Measurements from ENCODE around the gene TBC1D3B.
"Not testable (repeated sequence)": the region's sequence is repeated elsewhere in the genome, so short reads cannot be mapped to it uniquely, and the experiment has no call there.

The TBC1D3B gene

DNA sequence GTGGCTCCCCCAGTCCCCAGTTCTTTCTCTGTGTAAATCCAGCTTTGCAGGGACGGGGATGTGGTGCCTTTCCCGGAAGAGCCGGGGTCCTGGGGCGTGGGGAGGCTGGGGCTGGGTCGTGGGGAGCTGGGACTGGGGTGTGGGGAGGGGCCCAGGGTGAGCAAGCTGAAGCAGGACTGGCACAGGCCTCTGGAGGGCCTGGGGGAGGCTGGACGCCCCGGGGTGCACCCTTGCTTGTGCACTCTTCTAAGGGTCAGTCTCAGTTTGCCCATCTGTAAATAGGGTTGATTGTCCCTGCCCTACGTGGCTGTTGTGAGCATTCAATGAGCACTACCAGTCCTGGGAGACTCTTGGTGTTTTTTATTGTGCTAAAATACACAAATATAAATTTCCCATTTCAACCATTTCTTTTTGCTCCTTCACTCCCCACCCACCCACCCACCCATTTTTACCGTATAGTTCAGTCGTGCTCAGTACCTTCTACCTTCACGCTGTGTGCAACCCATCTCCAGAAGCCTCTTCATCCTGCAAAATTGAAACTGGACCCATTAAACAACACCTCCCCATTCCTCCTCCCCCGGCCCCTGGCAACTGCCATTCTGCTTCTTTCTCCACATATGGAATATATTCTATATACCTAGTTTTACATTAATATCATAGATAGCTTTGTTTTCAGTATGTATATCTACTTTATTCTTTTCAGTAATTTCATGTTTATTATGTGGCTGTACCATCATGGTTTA, 7.8 kb upstream of the TBC1D3B start:
- no peaks in the 10 kb centered on the region for H3K27me3 ChIP-seq (ENCODE audit: insufficient read depth, low read length, poor library complexity)
- H3K36me3 ChIP-seq (ENCODE audit: insufficient read depth, low read length) = no peaks in the 10 kb centered on the region
- no peak overlapping the region for H3K4me2 ChIP-seq (ENCODE audit: insufficient read depth, low read length)
- H3K4me3 ChIP-seq (ENCODE audit: low read depth in 1 of 2, low read length in 2 of 2) = no peak overlapping the region
- H3K9me3 ChIP-seq (ENCODE audit: insufficient read depth, low read length, severe bottlenecking) = no peaks in the 10 kb centered on the region
- H3K4me1 ChIP-seq (ENCODE audit: insufficient read depth, low read length) = peaks cover 33% of the 10 kb centered on the region
- no peaks in the 10 kb centered on the region for H3K79me2 ChIP-seq (ENCODE audit: insufficient read depth, low read length)
- no peak for DNase-seq
- TF ChIP-seq EZH2 (IDR thresholded peaks at IDR 0.05; ENCODE audit: borderline replicate concordance, low read depth, low read length, severe bottlenecking) (no peak), CTCF (IDR thresholded peaks at IDR 0.05; ENCODE audit: borderline replicate concordance, extremely low read depth, low read length, poor library complexity, severe bottlenecking) (no peak)
- H2AFZ ChIP-seq (ENCODE audit: low read depth, low read length) = no peak overlapping the region
- no peak overlapping the region for H3K9ac ChIP-seq (ENCODE audit: low read depth, low read length)
- no peak for ATAC-seq (ENCODE audit: insufficient read depth, low read depth)
- peak overlapping the region; percentile 61 for H3K27ac ChIP-seq (ENCODE audit: low read length)
- H4K20me1 ChIP-seq (ENCODE audit: insufficient read depth, low read length) = no peaks in the 10 kb centered on the region

- H3K4me2 ChIP-seq (ENCODE audit: insufficient read depth, low read length) = no peak overlapping the region
- no peaks in the 10 kb centered on the region for H3K9me3 ChIP-seq (ENCODE audit: insufficient read depth, low read length, severe bottlenecking)
- TF ChIP-seq CTCF (IDR thresholded peaks at IDR 0.05; ENCODE audit: borderline replicate concordance, extremely low read depth, low read length, poor library complexity, severe bottlenecking) (no peak), EZH2 (IDR thresholded peaks at IDR 0.05; ENCODE audit: borderline replicate concordance, low read depth, low read length, severe bottlenecking) (no peak)
- ATAC-seq (ENCODE audit: insufficient read depth, low read depth) (no peak), DNase-seq (no peak)
- no peaks in the 10 kb centered on the region for H3K36me3 ChIP-seq (ENCODE audit: insufficient read depth, low read length)
- no peak overlapping the region for H3K9ac ChIP-seq (ENCODE audit: low read depth, low read length)
- no peaks in the 10 kb centered on the region for H3K79me2 ChIP-seq (ENCODE audit: insufficient read depth, low read length)
- H3K27ac ChIP-seq (ENCODE audit: low read length) = peak overlapping the region; percentile 61
- no peaks in the 10 kb centered on the region for H3K27me3 ChIP-seq (ENCODE audit: insufficient read depth, low read length, poor library complexity)
- no peak overlapping the region for H3K4me3 ChIP-seq (ENCODE audit: low read depth in 1 of 2, low read length in 2 of 2)
- no peak overlapping the region for H2AFZ ChIP-seq (ENCODE audit: low read depth, low read length)
- H4K20me1 ChIP-seq (ENCODE audit: insufficient read depth, low read length) = no peaks in the 10 kb centered on the region
- H3K4me1 ChIP-seq (ENCODE audit: insufficient read depth, low read length) = peaks cover 27% of the 10 kb centered on the region
These were observed 6.8 kb upstream of the TBC1D3B start for GRCh38 chr17:36183001-36183971.

DNA sequence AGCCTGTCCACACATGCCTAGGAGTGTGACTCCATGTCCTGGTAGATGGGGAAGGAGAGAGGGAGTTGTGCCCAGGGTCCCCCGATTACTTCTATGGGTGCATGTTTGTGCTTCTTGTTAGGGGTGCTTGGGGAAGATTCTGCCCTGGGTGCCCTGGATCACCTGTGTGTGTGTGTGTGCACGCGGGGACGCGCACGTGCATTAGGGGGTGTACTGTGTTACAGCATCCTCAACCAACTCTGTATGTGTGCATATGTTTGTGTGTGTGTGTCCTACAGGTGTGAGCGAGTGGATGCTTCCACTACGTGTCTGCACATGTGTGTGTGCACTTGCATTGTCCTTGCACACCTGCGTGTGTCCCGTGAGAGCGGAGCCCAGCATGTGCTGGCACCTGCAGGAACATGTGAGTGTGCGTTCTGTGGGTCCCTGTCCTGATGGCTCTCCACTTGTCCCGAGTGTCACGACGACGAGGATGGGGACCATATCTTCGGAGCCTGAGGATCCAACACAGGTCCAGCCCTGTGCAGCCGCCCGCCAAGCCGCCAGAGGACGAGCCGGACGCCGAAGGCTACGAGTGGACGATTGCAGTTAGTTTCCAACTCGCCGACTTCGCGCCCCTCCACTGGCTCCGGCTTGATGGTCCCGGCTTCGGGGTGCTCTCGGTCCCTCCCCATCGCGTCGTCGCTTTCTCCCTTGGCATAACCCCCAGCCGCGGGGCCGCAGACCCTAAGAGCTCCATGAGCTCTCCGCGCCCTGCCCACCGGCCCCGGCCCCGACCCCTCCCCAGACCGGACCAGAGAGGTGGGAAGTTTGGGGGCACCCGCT, 6.0 kb upstream of the TBC1D3B start:
- Histone ChIP-seq H4K20me1 (ENCODE audit: insufficient read depth, low read length) (no peaks in the 10 kb centered on the region), H3K9ac (ENCODE audit: low read depth, low read length) (no peak overlapping the region), H2AFZ (ENCODE audit: low read depth, low read length) (no peak overlapping the region), H3K27ac (ENCODE audit: low read length) (peak overlapping the region; percentile 27; the same call in 1 of the 2 replicates), H3K27me3 (ENCODE audit: insufficient read depth, low read length, poor library complexity) (no peaks in the 10 kb centered on the region), H3K79me2 (ENCODE audit: insufficient read depth, low read length) (no peaks in the 10 kb centered on the region), H3K36me3 (ENCODE audit: insufficient read depth, low read length) (no peaks in the 10 kb centered on the region), H3K4me2 (ENCODE audit: insufficient read depth, low read length) (no peak overlapping the region), H3K9me3 (ENCODE audit: insufficient read depth, low read length, severe bottlenecking) (no peaks in the 10 kb centered on the region), H3K4me1 (ENCODE audit: insufficient read depth, low read length) (peaks cover 18% of the 10 kb centered on the region), H3K4me3 (ENCODE audit: low read depth in 1 of 2, low read length in 2 of 2) (no peak overlapping the region)
- no peak for DNase-seq
- no peak for ATAC-seq (ENCODE audit: insufficient read depth, low read depth)
- TF ChIP-seq CTCF (IDR thresholded peaks at IDR 0.05; ENCODE audit: borderline replicate concordance, extremely low read depth, low read length, poor library complexity, severe bottlenecking) (no peak), EZH2 (IDR thresholded peaks at IDR 0.05; ENCODE audit: borderline replicate concordance, low read depth, low read length, severe bottlenecking) (no peak)

DNA sequence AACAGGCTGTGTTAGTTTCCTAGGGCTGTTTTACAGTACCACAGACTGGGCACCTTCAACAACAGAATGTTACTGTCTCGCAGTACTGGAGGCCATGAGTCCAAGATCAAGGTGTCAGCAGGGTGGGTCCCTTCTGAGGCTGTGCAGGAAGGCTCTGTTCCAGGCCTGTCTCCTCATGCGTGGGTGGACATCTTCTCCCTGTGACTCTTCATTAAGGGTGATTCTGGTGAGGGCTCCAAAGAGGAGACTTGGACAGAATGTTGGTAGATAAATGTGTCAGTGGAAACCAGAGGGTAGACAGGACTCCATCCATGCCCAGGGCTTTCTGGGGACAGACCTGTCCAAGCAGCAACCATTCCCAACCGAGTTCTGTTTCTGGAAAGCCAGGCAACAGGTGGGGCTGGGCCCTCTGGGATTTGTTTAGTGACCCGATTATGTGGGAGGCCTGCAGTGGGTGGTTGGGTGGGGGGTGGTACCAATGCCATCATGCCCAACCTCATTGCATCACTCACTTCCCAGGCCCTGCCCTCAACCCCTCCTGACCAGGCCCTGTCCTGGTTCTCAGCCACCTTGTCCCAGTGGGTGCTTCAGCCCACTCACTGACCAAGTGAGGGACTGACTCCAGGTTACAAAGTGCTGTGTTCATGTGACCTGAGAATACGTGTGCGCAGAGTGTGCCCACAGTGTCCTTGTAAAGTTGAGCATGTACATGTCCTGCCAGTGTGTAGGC, 5.2 kb upstream of the TBC1D3B start:
- not testable (repeated sequence) for H3K4me2 ChIP-seq (ENCODE audit: insufficient read depth, low read length); DNase-seq; H3K79me2 ChIP-seq (ENCODE audit: insufficient read depth, low read length)

More for the DNA sequence above, 5.2 kb upstream of the TBC1D3B start:
- H3K4me3 ChIP-seq (ENCODE audit: low read depth in 1 of 2, low read length in 2 of 2); H2AFZ ChIP-seq (ENCODE audit: low read depth, low read length); H3K27me3 ChIP-seq (ENCODE audit: insufficient read depth, low read length, poor library complexity); H3K9me3 ChIP-seq (ENCODE audit: insufficient read depth, low read length, severe bottlenecking); H3K36me3 ChIP-seq (ENCODE audit: insufficient read depth, low read length); H4K20me1 ChIP-seq (ENCODE audit: insufficient read depth, low read length); H3K9ac ChIP-seq (ENCODE audit: low read depth, low read length); ATAC-seq (ENCODE audit: insufficient read depth, low read depth): not testable (repeated sequence)
- Histone ChIP-seq H3K4me1 (ENCODE audit: insufficient read depth, low read length) (peaks cover 11% of the 10 kb centered on the region), H3K27ac (ENCODE audit: low read length) (peak overlapping the region; percentile 27)

Measured in DND-41 (cell line).